ENCODE measurements around the gene DNLZ. TPM values are rescaled to one million over a fixed set of nuclear protein-coding genes. Genes with fewer than 3 reads are reported as not detected.

Gene DNLZ
- total RNA-seq, 3 donors from 2014 or later, result 9.3 to 17.1 (median 10.8) TPM

GRCh38 chr9:136339173-136339957 is 24.2 kb downstream of the DNLZ start:
- peak; percentile 77 for TF ChIP-seq CTCF (IDR thresholded peaks at IDR 0.05)
- H3K36me3 ChIP-seq (ENCODE audit: low read depth), result no peaks in the 10 kb centered on the region
- peaks cover 11% of the 10 kb centered on the region for H3K4me1 ChIP-seq (ENCODE audit: low read depth)
- ATAC-seq, result peak; percentile 79
- H3K9me3 ChIP-seq, result no peaks in the 10 kb centered on the region
- peak in 2 of 3 donors; percentile 85 to 86 for DNase-seq
- H3K4me3 ChIP-seq, result no peak overlapping the region
- intact Hi-C loops (cut with DNase I, micrococcal nuclease), result no loop called here

GRCh38 chr9:136338511-136338910 is 25.0 kb downstream of the DNLZ start:
- no peak for DNase-seq
- no peaks in the 10 kb centered on the region for H3K36me3 ChIP-seq (ENCODE audit: low read depth)

GRCh38 chr9:136337416-136338395 is 25.8 kb downstream of the DNLZ start:
- intact Hi-C loops (cut with DNase I, micrococcal nuclease), result no loop called here
- peaks cover 7% of the 10 kb centered on the region for H3K4me1 ChIP-seq (ENCODE audit: low read depth)
- DNase-seq, result no peak

More at GRCh38 chr9:136338511-136338910, 25.0 kb downstream of the DNLZ start:
- no peak overlapping the region for H3K4me3 ChIP-seq
- no peaks in the 10 kb centered on the region for H3K9me3 ChIP-seq
- H3K4me1 ChIP-seq (ENCODE audit: low read depth), result peaks cover 11% of the 10 kb centered on the region
- ATAC-seq, result no peak
- intact Hi-C loops (cut with DNase I, micrococcal nuclease), result no loop called here
- no peak for TF ChIP-seq CTCF (IDR thresholded peaks at IDR 0.05)

GRCh38 chr9:136336881-136337280 is 26.7 kb downstream of the DNLZ start:
- Histone ChIP-seq H3K4me3 (no peak overlapping the region), H3K4me1 (ENCODE audit: low read depth) (peaks cover under 1% of the 10 kb centered on the region), H3K36me3 (ENCODE audit: low read depth) (no peaks in the 10 kb centered on the region), H3K9me3 (no peaks in the 10 kb centered on the region)
- TF ChIP-seq CTCF (IDR thresholded peaks at IDR 0.05), result no peak
- intact Hi-C loops (cut with DNase I, micrococcal nuclease), result no loop called here
- ATAC-seq, result no peak
- DNase-seq, result no peak

More at GRCh38 chr9:136337416-136338395, 25.8 kb downstream of the DNLZ start:
- H3K9me3 ChIP-seq, result no peaks in the 10 kb centered on the region
- no peak for TF ChIP-seq CTCF (IDR thresholded peaks at IDR 0.05)
- H3K36me3 ChIP-seq (ENCODE audit: low read depth), result no peaks in the 10 kb centered on the region
- ATAC-seq, result no peak
- H3K4me3 ChIP-seq, result no peak overlapping the region

- intact Hi-C loops (cut with DNase I, micrococcal nuclease), result no loop called here
- no peaks in the 10 kb centered on the region for H3K36me3 ChIP-seq (ENCODE audit: low read depth)
- DNase-seq (peak in 1 of 3 donors; percentile 34), ATAC-seq (peak; percentile 11)
- no peak overlapping the region for H3K4me3 ChIP-seq
- H3K9me3 ChIP-seq, result no peaks in the 10 kb centered on the region
- TF ChIP-seq CTCF (IDR thresholded peaks at IDR 0.05), result no peak
- H3K4me1 ChIP-seq (ENCODE audit: low read depth), result no peaks in the 10 kb centered on the region
Observed at GRCh38 chr9:136336156-136336870, 27.2 kb downstream of the DNLZ start.
